HG03521 (cell line): ENCODE data around the gene NEURL4.

Experiments
- ATAC-seq: cut with Tn5 transposase; IDR thresholded peaks from one replicate; pipeline ENCODE4 v1.9.1; 2021; ENCODE audit warnings: mild to moderate bottlenecking, moderate library complexity; ENCODE audit not compliant: unreplicated experiment

The NEURL4 gene

GRCh38 chr17:7324438-7324779 lies 4.7 kb downstream of the NEURL4 start:
- no peak for ATAC-seq

GRCh38 chr17:7323731-7324437 lies 5.3 kb downstream of the NEURL4 start:
- no peak for ATAC-seq

DNA sequence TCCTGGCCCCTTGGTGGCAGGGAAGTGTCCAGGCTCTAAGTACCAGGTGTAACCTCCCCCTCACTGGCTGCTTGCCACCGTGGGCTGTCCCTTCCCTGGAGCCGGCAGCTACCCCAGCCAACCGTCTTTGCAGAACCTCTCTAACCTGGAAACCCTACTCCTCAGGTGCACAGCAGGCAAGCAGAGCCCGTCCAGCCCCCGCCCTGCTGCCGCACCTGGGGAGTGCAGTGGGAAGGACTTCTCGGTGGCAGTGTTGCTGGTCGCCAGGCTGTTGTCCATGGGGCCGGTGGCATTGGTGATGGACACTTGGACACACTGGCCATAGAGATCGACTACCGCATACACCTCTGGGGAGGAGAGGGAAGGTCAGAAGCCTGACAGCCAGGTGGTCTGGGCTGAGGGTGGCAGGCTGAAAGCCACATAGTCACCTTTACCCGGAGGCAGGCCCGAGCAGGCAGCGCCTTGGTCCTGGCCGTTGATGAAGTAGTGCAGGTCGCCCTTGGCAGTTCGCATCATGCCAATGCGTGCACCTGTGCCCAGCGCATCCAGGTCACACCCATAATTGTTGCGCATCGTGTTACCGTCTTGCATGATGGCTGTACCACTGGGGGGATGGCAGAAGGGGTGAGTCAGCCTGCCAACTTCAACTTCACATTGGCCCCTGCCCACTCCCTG lies 6.5 kb downstream of the NEURL4 start:
- no peak for ATAC-seq

GRCh38 chr17:7321466-7321865 lies 7.7 kb downstream of the NEURL4 start:
- no peak for ATAC-seq

- no peak for ATAC-seq
Measured at GRCh38 chr17:7318121-7318860, 10.8 kb downstream of the NEURL4 start.

- ATAC-seq: no peak
Measured at GRCh38 chr17:7317161-7317803, 11.9 kb downstream of the NEURL4 start.

DNA sequence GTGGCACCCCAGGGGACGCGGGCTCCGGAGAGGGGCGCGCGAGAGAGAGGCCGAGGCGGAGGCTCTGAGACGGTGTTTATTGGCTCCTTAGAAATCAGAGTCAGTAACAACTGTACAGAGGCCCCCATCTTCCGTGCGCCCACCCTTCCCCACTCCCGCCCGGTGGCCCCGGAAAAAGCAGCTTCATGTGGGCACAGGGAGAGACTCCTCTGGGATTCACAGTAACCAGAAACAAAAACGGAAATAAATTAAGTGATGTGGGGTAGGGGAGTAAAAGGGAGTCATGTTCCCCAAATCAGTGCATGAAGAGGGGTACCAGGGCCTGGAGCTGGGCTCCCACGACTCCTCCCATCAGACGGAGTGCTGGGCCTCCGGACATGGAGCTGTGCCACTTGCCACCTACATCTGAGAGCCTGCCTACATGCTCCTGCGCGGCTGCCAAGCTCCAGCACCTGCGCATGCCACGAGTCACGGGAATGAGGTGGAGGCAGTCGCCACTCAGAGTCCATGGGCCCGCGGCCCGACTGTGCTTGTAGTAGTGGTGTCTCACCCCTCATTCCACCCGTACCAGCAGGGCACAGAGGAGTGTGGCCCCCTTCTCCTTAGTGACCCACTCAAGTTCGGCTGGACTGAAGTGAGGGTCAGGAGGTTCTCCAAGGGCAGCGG lies 13.4 kb downstream of the NEURL4 start:
- no peak for ATAC-seq

DNA sequence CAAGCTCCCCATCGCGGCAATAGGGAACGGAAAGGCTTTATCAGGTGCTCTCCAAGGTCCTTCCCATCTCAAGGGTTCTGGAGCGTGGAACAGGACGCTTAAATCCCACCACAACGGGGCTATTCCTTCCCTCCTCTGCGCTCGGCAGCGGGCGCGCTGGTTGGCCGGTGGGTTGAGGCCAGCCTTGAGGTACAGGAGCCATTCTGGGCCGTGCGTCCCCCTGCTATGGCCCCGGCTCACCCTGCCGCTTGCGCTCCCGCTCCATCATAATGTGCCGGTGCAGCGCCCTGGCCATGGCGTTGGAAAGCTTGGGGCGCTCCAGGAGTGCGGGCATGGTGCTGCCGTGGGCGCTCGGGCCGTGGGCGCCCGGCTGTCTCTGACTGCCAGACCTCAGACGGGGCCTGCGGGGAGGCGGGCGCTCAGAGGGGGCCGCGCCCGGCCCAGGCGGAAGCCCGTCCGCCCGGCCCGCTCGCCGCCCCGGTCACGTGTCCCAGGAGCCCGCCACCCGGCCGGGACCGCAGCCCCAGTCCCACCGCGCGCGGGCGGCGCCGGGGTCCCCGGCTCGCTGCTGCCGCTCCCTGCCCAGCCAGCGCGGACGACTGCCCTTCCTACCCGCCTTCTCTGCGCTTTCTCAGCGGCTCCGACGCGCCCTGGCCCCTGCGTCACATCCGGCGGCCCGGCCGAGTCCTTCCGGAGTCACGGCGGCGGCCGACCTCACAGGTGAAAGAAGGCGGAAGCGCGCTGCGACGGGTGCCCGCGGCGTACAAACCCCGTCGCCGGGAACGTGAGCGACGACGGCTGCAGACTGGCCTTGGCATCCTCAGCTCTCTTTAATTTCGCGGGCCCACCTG lies 14.2 kb downstream of the NEURL4 start, which contains the start of gene GPS2:
Gene GPS2 (minus strand): TSS at position 642 of the 851 bp plus-strand sequence. CDS start 308 bp downstream, at position 334.
- peak; percentile 72 for ATAC-seq

DNA sequence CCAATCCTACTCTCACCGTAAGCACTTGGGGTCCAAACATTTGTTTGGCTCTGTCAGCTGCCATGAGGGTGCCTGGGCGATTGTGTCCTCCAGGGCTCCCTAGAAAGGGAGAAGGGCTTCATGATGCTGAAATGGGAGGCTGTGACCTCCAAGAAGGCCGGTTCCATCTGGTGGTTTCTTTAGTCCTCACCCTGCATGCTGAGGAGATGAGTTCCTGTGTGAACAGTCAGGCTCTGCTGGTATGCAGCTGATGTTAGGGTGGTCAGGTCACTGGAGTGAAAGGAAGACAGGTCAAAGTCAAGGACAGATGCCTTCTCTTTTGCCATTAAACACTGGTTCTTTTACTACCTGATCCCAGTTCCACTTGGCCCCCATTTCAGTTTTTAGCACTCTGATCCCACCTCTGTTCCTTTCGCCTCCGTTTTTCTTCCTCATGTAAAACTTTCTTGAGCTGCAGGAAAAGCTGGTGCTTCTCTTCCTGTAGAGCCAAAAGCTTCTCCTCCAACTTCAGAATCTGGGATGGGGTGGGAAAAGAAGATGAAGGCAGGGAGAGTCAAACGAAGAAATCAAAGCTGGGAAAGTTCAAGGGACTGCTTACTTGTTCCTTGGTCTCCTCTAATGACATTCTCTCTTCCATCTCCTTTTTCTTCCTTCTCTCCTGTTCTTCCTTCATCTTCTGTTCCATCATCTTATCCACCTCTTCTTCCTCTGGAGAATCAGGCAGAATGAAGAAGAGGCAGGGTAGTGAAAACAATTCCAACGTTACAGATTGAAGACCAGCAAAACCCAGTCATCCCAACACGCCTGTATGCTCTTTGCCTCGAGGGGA lies 15.0 kb downstream of the NEURL4 start:
- no peak for ATAC-seq

- ATAC-seq: no peak
Measured at GRCh38 chr17:7313088-7313889, 15.8 kb downstream of the NEURL4 start.

- ATAC-seq: no peak
Measured at GRCh38 chr17:7312432-7313087, 16.6 kb downstream of the NEURL4 start.

- no peak for ATAC-seq
Measured at GRCh38 chr17:7311110-7311705, 17.9 kb downstream of the NEURL4 start.

DNA sequence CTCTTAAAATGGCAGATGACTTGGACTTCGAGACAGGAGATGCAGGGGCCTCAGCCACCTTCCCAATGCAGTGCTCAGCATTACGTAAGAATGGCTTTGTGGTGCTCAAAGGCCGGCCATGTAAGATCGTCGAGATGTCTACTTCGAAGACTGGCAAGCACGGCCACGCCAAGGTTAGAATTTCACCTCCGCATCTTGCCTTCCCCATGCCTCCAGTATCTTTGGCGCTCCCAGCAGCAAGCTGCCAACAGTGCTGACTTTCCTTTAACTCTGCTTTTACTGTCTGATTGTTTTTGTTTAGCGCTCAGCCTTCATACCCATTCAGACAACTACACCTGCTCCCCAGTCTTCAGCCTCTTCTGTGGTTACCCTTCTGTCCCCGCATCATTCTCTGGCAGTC lies 19.5 kb downstream of the NEURL4 start:
- no peak for ATAC-seq

GRCh38 chr17:7308625-7309433 lies 20.3 kb downstream of the NEURL4 start:
- ATAC-seq: no peak

DNA sequence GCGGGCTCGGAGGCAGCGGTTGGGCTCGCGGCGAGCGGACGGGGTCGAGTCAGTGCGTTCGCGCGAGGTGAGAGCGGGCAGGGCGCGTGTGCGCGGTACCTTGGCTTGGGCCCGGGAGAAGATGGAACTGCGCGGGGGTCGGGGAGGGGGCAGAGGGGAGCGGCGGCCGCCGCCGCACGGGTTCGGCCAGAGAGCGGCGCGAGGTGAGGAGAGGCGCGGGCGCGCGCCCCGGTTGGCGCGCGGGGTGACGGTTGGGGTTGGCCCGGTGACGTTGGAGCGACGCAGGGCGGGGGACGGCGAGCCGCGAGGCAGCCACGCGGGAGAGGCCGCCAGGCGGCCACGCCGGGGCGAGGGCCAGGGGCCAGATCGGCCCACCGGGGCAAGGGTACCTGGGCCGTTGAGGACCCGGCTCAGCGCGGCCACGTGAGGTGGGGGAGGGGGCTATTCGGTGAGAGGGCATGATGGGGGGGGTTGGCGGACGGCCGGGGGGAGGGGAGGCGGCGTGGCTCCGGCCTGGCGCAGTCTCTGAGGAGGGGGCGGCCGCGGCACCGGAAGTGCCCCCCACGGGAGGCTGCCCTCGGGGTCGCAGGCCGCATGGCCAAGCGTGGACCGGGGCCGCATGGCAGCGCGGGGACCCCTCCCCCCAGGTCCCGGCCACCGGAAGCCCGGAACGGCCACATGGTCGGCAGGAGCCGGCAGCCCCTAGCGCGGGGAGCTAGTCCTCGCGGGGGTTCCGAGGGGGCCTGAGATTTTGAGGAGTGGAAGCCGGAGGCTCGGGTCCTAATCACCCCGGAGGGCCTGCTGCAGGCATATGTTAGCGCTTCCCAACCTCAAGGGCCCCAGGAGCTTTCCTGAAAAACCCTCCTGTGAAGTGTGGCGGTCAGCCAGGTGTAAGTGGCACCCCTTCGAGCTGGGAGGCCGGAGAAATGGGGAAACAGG lies 21.2 kb downstream of the NEURL4 start:
- ATAC-seq: peak; percentile 3
